Naive thymus-derived CD4-positive, alpha-beta T cell (primary cell): ENCODE data around the gene AFF4. TPM values are rescaled to one million over a fixed set of nuclear protein-coding genes. Genes with fewer than 3 reads are reported as not detected.
A peak's percentile ranks its signal among the peaks of the same experiment; 100 is the strongest.

Source experiments
- ATAC-seq: fragments of 150-1000 bp; cut with Tn5 transposase; 2 replicates; pipeline ENCODE4 v1.10.0; 2021; ENCODE audit warnings: mild to moderate bottlenecking, moderate library complexity
- CTCF ChIA-PET: fragments of 350-600 bp; sonication (Branson Sonifier 250); formaldehyde crosslinking; loops from one replicate; lab custom pipeline; 2021; ENCODE audit warnings: antibody characterized with exemption; lab: Charles Lee
- POLR2A ChIA-PET: fragments of 350-600 bp; sonication (Branson Sonifier 250); formaldehyde crosslinking; loops from one replicate; lab custom pipeline; 2021; ENCODE audit warnings: antibody characterized with exemption, inconsistent platforms; lab: Charles Lee
- DNase-seq, 9 donors: peaks; one replicate each; pipeline versions ENCODE4 v3.0.0 to v3.0.0-alpha.2; 2020 to 2022; ENCODE audit warnings: mixed read lengths in 1 of 9
- H3K27ac ChIP-seq: one replicate; pipeline ENCODE4 v1.7.0; 2013; ENCODE audit warnings: mild to moderate bottlenecking, low read depth, low read length, moderate library complexity
- H3K27me3 ChIP-seq, 2 donors: one replicate each; pipeline ENCODE4 v1.7.0; 2013; ENCODE audit warnings: low read length in 2 of 2, mild to moderate bottlenecking in 2 of 2, moderate library complexity in 2 of 2; ENCODE audit not compliant: control insufficient read depth in 2 of 2, insufficient read depth in 2 of 2
- H3K36me3 ChIP-seq, 3 experiments: 1 replicate in 2 of 3; 2 replicates in 1 of 3; pipeline ENCODE4 v1.7.0; 2013; ENCODE audit warnings: low read length in 3 of 3, mild to moderate bottlenecking in 3 of 3, moderate library complexity in 1 of 3; ENCODE audit not compliant: insufficient read depth in 3 of 3, control insufficient read depth in 2 of 3
- H3K4me1 ChIP-seq, 2 donors: one replicate each; pipeline ENCODE4 v1.7.0; 2013; ENCODE audit warnings: low read length in 2 of 2, mild to moderate bottlenecking in 2 of 2, moderate library complexity in 1 of 2; ENCODE audit not compliant: control insufficient read depth in 2 of 2, insufficient read depth in 2 of 2
- H3K4me3 ChIP-seq: 2 replicates; pipeline ENCODE4 v1.7.0; 2013; ENCODE audit warnings: mild to moderate bottlenecking, low read length
- H3K9me3 ChIP-seq, 3 experiments: 1 replicate in 2 of 3; 2 replicates in 1 of 3; pipeline ENCODE4 v1.7.0; 2013; ENCODE audit warnings: low read length in 3 of 3; ENCODE audit not compliant: control insufficient read depth in 2 of 3
- H3K27ac Mint-ChIP-seq, 9 donors: one replicate each; pipeline ENCODE4 v1.8.0; 2020 to 2022; ENCODE audit warnings: mixed read lengths in 9 of 9, mild to moderate bottlenecking in 8 of 9, moderate library complexity in 5 of 9, inconsistent platforms in 2 of 9
- H3K27me3 Mint-ChIP-seq, 5 donors: one replicate each; pipeline ENCODE4 v1.8.0; 2021 to 2022; ENCODE audit warnings: mixed read lengths in 5 of 5, mild to moderate bottlenecking in 1 of 5
- H3K36me3 Mint-ChIP-seq, 5 donors: one replicate each; pipeline ENCODE4 v1.8.0; 2020 to 2022; ENCODE audit warnings: mixed read lengths in 5 of 5, mild to moderate bottlenecking in 3 of 5, inconsistent platforms in 1 of 5
- H3K4me1 Mint-ChIP-seq, 7 donors: one replicate each; pipeline ENCODE4 v1.8.0; 2020 to 2022; ENCODE audit warnings: mixed read lengths in 7 of 7, mild to moderate bottlenecking in 3 of 7, inconsistent platforms in 1 of 7
- H3K4me3 Mint-ChIP-seq, 10 donors: one replicate each; pipeline ENCODE4 v1.8.0; 2020 to 2022; ENCODE audit warnings: mild to moderate bottlenecking in 10 of 10, mixed read lengths in 10 of 10, moderate library complexity in 6 of 10, inconsistent platforms in 2 of 10
- H3K9me3 Mint-ChIP-seq, 11 donors: one replicate each; pipeline ENCODE4 v1.8.0; 2020 to 2022; ENCODE audit warnings: mixed read lengths in 11 of 11, mild to moderate bottlenecking in 4 of 11, inconsistent platforms in 1 of 11, moderate library complexity in 1 of 11
- intact Hi-C, 2 donors: fragments of 100-400 bp; cut with micrococcal nuclease; formaldehyde crosslinking; loops; one replicate each; pipeline ENCODE4 v1.15.1; 2023
- polyA plus RNA-seq, 2 donors: library from polyadenylated mRNA; unstranded; fragments of 300-500 nt; fragmentation: Illumina TruSeq; gene quantifications; one replicate each; pipeline ENCODE4 v1.2.3, GENCODE V29; 2021
- total RNA-seq, 6 experiments: library from RNA in 5 of 6; stranded (reverse) in 5 of 6; gene quantifications; 1 replicate in 5 of 6; 2 replicates in 1 of 6; pipeline ENCODE4 v1.2.3 and lab custom pipeline; 2021 to 2026

Gene AFF4
- total and polyA plus RNA-seq, 7 experiments from 2014 or later: 25.3 to 82.3 (median 63.3) TPM

DNA sequence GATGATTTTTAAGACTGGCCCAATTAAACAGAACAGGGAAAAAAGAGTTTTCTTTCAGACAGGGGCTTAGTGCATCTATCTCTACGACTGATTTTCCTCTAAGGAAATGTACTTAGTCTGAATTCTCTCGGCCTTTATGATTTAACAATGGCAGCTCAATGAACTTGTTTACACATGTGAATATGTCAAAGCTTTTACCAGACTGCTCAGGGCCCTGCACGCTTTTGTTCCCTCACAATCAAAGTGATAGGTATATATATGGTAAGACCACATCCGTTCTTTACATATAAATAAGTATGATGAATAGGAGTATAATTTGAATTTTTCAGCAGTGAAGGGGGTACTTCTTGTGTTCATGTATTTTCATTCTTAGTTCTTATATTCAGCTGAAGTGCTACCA lies 62.4 kb downstream of the AFF4 start:
- H3K27me3 Mint-ChIP-seq: no peaks in the 10 kb centered on the region
- no peak overlapping the region for H3K4me3 ChIP-seq
- no peak overlapping the region for H3K27ac ChIP-seq
- peak overlapping the region in 3 of 9 donors; percentile 1 to 52 (median 36) for H3K27ac Mint-ChIP-seq
- no peaks in the 10 kb centered on the region for H3K27me3 ChIP-seq
- ATAC-seq (no peak), DNase-seq (no peak)
- no peak overlapping the region for H3K4me3 Mint-ChIP-seq
- H3K9me3 Mint-ChIP-seq: no peaks in the 10 kb centered on the region
- no peaks in the 10 kb centered on the region for H3K9me3 ChIP-seq
- peaks cover 3 to 35% (median 16%) of the 10 kb centered on the region in 3 experiments for H3K36me3 ChIP-seq
- H3K36me3 Mint-ChIP-seq: peaks cover 10 to 37% (median 17%) of the 10 kb centered on the region in 5 donors
- POLR2A ChIA-PET: no interaction called here
- no peaks in the 10 kb centered on the region for H3K4me1 ChIP-seq
- CTCF ChIA-PET: no interaction called here
- intact Hi-C loops: no loop called here
- peaks cover 8 to 31% (median 20%) of the 10 kb centered on the region in 7 donors for H3K4me1 Mint-ChIP-seq

DNA sequence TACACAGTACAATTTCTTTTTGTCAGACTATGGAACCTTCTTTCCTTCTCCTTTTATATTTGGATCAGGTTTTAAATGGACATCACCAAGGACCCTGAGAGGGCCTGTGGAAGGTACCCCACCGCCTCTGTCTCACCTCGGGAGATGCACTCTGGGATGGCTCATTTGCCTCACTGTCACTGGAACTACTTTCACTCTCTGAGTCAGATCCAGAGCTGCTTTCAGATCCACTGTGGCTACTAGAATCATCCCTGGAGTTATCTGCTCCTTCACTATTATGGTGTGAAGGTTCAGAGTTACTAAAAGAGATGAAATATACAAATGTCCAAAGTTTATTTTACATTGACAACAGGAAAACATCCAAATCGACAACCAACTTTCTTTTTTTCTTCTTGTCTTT lies 65.3 kb downstream of the AFF4 start:
- Mint-ChIP-seq H3K9me3 (no peaks in the 10 kb centered on the region), H3K27ac (peak overlapping the region in 1 of 9 donors; percentile 46), H3K36me3 (peaks cover 19 to 37% (median 26%) of the 10 kb centered on the region in 5 donors), H3K4me1 (peaks cover 3 to 17% (median 12%) of the 10 kb centered on the region in 7 donors), H3K27me3 (no peaks in the 10 kb centered on the region), H3K4me3 (no peak overlapping the region)
- POLR2A ChIA-PET: no interaction called here
- Histone ChIP-seq H3K4me1 (no peaks in the 10 kb centered on the region), H3K27ac (no peak overlapping the region), H3K36me3 (peaks cover 12 to 60% (median 25%) of the 10 kb centered on the region in 3 experiments), H3K4me3 (no peak overlapping the region), H3K9me3 (no peaks in the 10 kb centered on the region), H3K27me3 (no peaks in the 10 kb centered on the region)
- no peak for ATAC-seq
- CTCF ChIA-PET: interaction anchor here (0.6 to 0.7 kb wide), 2 partner anchors 385 to 1086 kb away, joined by 3 to 4 read pairs; no protein-coding TSS in a partner anchor
- intact Hi-C loops: no loop called here
- no peak for DNase-seq

DNA sequence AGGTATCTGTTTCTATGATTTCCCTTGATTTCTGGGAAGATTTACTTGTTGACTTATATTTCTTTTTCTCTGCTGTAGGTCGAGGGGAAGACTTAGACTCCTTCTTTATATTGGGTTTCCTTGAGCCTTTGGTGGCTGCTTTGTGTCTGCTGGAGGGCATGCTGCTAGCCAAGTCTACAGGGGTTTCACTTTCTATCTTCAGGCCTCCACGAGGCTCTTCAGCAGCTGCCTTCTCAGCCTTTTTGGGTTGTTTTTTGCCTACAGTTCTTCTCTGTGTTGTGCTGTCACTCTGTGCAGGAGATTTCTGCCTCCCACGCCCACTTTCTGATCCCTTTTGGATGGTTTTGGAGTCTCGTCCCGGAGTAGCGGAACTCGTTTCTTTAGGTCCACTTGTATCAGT lies 66.7 kb downstream of the AFF4 start:
- peaks cover 19 to 51% (median 33%) of the 10 kb centered on the region in 5 donors for H3K36me3 Mint-ChIP-seq
- no peak for DNase-seq
- no peak overlapping the region for H3K4me3 ChIP-seq

DNA sequence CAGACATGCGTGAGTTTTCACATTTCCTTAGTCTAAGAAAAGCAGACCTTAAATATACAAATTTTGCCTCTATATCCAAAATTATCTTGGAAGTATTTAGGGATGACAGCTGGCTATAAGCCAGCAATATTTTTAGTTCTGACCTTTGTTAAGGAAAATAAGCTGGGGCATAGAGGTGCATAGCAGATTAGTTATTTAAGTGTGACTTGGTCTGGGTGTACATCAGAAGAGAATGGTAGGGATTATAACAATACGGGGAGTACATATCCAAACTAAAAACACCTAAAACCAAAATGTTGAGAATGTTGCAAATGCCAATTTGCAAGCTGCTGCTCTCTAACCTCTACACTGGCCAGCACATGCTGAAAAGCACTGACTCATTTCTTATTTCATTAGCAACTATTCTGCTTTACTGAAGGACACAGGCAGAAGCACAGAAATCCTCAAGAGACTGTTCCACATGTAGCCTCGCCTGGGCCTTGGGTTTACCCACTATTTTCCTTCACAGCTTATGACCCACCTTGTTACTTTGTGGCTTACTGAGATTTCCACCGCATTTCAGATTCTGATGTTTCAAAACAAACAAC lies 67.6 kb downstream of the AFF4 start:
- Histone ChIP-seq H3K9me3 (no peaks in the 10 kb centered on the region), H3K4me1 (no peaks in the 10 kb centered on the region), H3K27ac (no peak overlapping the region), H3K27me3 (no peaks in the 10 kb centered on the region), H3K4me3 (no peak overlapping the region), H3K36me3 (peaks cover 17 to 65% (median 25%) of the 10 kb centered on the region in 3 experiments)
- peak overlapping the region in 2 of 9 donors; percentile 31 to 63 for H3K27ac Mint-ChIP-seq
- peaks cover 0 to 12% (median 9%) of the 10 kb centered on the region in 7 donors for H3K4me1 Mint-ChIP-seq
- H3K36me3 Mint-ChIP-seq: peaks cover 19 to 49% (median 33%) of the 10 kb centered on the region in 5 donors
- CTCF ChIA-PET: interaction anchor here (0.6 kb wide), 2 partner anchors 376 to 491 kb away, joined by 3 read pairs; no protein-coding TSS in a partner anchor
- intact Hi-C loops: no loop called here
- H3K4me3 Mint-ChIP-seq: no peak overlapping the region
- no peaks in the 10 kb centered on the region for H3K9me3 Mint-ChIP-seq
- no peak for ATAC-seq
- DNase-seq: no peak
- POLR2A ChIA-PET: no interaction called here
- H3K27me3 Mint-ChIP-seq: no peaks in the 10 kb centered on the region

More for the DNA sequence above, 66.7 kb downstream of the AFF4 start:
- Histone ChIP-seq H3K36me3 (peaks cover 17 to 72% (median 25%) of the 10 kb centered on the region in 3 experiments), H3K27ac (no peak overlapping the region), H3K9me3 (no peaks in the 10 kb centered on the region), H3K4me1 (no peaks in the 10 kb centered on the region), H3K27me3 (no peaks in the 10 kb centered on the region)
- ChIA-PET POLR2A (no interaction called here), CTCF (no interaction called here)
- Mint-ChIP-seq H3K27ac (peak overlapping the region in 3 of 9 donors; percentile 12 to 60 (median 38)), H3K4me1 (peaks cover 0 to 13% (median 11%) of the 10 kb centered on the region in 7 donors), H3K4me3 (no peak overlapping the region), H3K9me3 (no peaks in the 10 kb centered on the region), H3K27me3 (no peaks in the 10 kb centered on the region)
- intact Hi-C loops: no loop called here
- ATAC-seq: no peak

DNA sequence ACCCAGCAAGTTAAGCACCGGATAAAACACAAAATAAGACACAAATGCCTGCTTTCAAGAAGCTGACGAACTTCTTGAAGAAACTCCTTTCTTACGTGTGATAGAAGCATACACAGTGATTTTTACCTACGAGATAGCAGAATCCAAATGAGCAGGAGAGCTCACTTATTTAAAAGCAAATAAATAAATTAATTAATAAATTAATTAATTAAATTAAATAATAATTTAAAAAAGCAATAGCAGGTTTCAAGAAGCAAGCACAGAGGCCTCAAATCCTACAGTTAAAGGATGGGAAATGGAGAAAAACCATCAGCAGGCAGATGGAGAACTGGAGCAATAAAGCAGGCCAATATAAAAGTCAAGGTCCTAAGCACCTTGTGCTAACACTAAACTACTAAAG lies 72.6 kb downstream of the AFF4 start:
- H3K9me3 Mint-ChIP-seq: no peaks in the 10 kb centered on the region
- H3K4me1 ChIP-seq: no peaks in the 10 kb centered on the region
- H3K4me3 Mint-ChIP-seq: no peak overlapping the region
- peak overlapping the region in 1 of 9 donors; percentile 12 for H3K27ac Mint-ChIP-seq
- POLR2A ChIA-PET: no interaction called here
- H3K4me1 Mint-ChIP-seq: peaks cover 0 to 8% (median 2%) of the 10 kb centered on the region in 7 donors
- H3K36me3 ChIP-seq: peaks cover 22 to 71% (median 26%) of the 10 kb centered on the region in 3 experiments
- CTCF ChIA-PET: no interaction called here
- intact Hi-C loops: no loop called here
- H3K27me3 ChIP-seq: no peaks in the 10 kb centered on the region
- no peak overlapping the region for H3K4me3 ChIP-seq
- no peak overlapping the region for H3K27ac ChIP-seq
- peaks cover 7 to 54% (median 34%) of the 10 kb centered on the region in 5 donors for H3K36me3 Mint-ChIP-seq
- ATAC-seq (no peak), DNase-seq (no peak)
- no peaks in the 10 kb centered on the region for H3K9me3 ChIP-seq
- no peaks in the 10 kb centered on the region for H3K27me3 Mint-ChIP-seq

DNA sequence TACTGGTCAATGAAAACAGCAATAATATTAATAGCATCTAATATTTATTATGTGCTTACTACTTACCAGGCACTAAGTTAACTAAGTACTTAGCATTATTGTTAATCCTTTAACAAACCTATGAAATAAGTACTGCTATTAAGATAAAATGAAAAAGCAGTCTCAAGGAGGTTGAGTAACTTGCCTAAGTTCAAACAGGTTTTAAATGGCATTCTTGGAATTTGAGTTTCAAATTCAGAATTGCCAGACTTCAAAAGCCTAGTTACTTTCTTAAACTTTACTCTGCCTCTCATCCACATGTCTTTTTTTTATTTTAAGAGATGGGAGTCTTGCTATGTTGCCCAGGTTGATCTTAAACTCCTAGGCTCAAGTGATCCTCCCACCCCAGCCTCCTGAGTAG lies 73.9 kb downstream of the AFF4 start:
- H3K36me3 Mint-ChIP-seq: peaks cover 0 to 56% (median 32%) of the 10 kb centered on the region in 5 donors
- CTCF ChIA-PET: no interaction called here
- intact Hi-C loops: loop anchor here in 1 of 2 donors (10.0 kb wide), 1 partner anchor 365 kb away; no protein-coding TSS in a partner anchor

More for the DNA sequence above, 73.9 kb downstream of the AFF4 start:
- Mint-ChIP-seq H3K4me1 (peaks cover 0 to 5% (median 0%) of the 10 kb centered on the region in 7 donors), H3K4me3 (no peak overlapping the region), H3K9me3 (no peaks in the 10 kb centered on the region), H3K27ac (peak overlapping the region in 1 of 9 donors; percentile 34), H3K27me3 (no peaks in the 10 kb centered on the region)
- Histone ChIP-seq H3K27ac (no peak overlapping the region), H3K36me3 (peaks cover 15 to 64% (median 19%) of the 10 kb centered on the region in 3 experiments), H3K4me1 (no peaks in the 10 kb centered on the region), H3K4me3 (no peak overlapping the region), H3K9me3 (no peaks in the 10 kb centered on the region), H3K27me3 (no peaks in the 10 kb centered on the region)
- POLR2A ChIA-PET: no interaction called here
- DNase-seq: no peak
- no peak for ATAC-seq
